MM.1S (cell line): ENCODE measurements around the gene LRRC37A2.
"Not testable (repeated sequence)": the region's sequence is repeated elsewhere in the genome, so short reads cannot be mapped to it uniquely, and the experiment has no call there.

Experiments used
- DNase-seq: peaks from one replicate; pipeline ENCODE4 v3.0.0-alpha.2; 2015
- H2AFZ ChIP-seq: fragments of 300-600 bp; sonication (generic); 2 replicates; pipeline ENCODE4 v1.6.0; 2016; ENCODE audit warnings: antibody characterized with exemption, low read length
- H3F3A ChIP-seq: fragments of 300-600 bp; sonication (generic); 2 replicates; pipeline ENCODE4 v1.6.1; 2016; ENCODE audit warnings: mild to moderate bottlenecking, antibody characterized with exemption, low read length, moderate library complexity, mixed read lengths; ENCODE audit not compliant: insufficient read depth
- H3K27ac ChIP-seq: fragments of 300-600 bp; sonication (generic); 2 replicates; pipeline ENCODE4 v1.5.1; 2016; ENCODE audit warnings: mild to moderate bottlenecking, low read length
- H3K27me3 ChIP-seq: fragments of 300-600 bp; sonication (generic); replicated peaks from 2 replicates; pipeline ENCODE4 v1.6.0; 2016; ENCODE audit warnings: low read length; ENCODE audit not compliant: insufficient read depth
- H3K36me3 ChIP-seq: fragments of 300-600 bp; sonication (generic); replicated peaks from 2 replicates; pipeline ENCODE4 v1.6.1; 2016; ENCODE audit warnings: mild to moderate bottlenecking, low read length, mixed read lengths; ENCODE audit not compliant: insufficient read depth
- H3K4me1 ChIP-seq: fragments of 300-600 bp; sonication (generic); 2 replicates; pipeline ENCODE4 v1.6.1; 2016; ENCODE audit warnings: low read length, mixed read lengths
- H3K4me2 ChIP-seq: fragments of 300-600 bp; sonication (generic); 2 replicates; pipeline ENCODE4 v1.6.0; 2016; ENCODE audit warnings: low read depth, low read length
- H3K4me3 ChIP-seq: fragments of 300-600 bp; sonication (generic); 2 replicates; pipeline ENCODE4 v1.5.1; 2016; ENCODE audit warnings: low read length, mixed read lengths
- H3K79me2 ChIP-seq: fragments of 300-600 bp; sonication (generic); 2 replicates; pipeline ENCODE4 v1.6.1; 2016; ENCODE audit warnings: mixed run types, low read length, mixed read lengths
- H3K9ac ChIP-seq: fragments of 300-600 bp; sonication (generic); 2 replicates; pipeline ENCODE4 v1.6.1; 2016; ENCODE audit warnings: low read length, mixed read lengths
- H3K9me2 ChIP-seq: fragments of 300-600 bp; sonication (generic); replicated peaks from 2 replicates; pipeline ENCODE4 v1.6.1; 2016; ENCODE audit warnings: mild to moderate bottlenecking, low read length, mixed read lengths; ENCODE audit not compliant: insufficient read depth
- H3K9me3 ChIP-seq: fragments of 300-600 bp; sonication (generic); replicated peaks from 2 replicates; pipeline ENCODE4 v1.6.1; 2016; ENCODE audit warnings: mild to moderate bottlenecking, low read length, mixed read lengths; ENCODE audit not compliant: insufficient read depth
- H4K20me1 ChIP-seq: fragments of 300-600 bp; sonication (generic); 2 replicates; pipeline ENCODE4 v1.6.1; 2016; ENCODE audit warnings: mild to moderate bottlenecking, low read length, moderate library complexity, mixed read lengths; ENCODE audit not compliant: insufficient read depth

LRRC37A2 gene

DNA sequence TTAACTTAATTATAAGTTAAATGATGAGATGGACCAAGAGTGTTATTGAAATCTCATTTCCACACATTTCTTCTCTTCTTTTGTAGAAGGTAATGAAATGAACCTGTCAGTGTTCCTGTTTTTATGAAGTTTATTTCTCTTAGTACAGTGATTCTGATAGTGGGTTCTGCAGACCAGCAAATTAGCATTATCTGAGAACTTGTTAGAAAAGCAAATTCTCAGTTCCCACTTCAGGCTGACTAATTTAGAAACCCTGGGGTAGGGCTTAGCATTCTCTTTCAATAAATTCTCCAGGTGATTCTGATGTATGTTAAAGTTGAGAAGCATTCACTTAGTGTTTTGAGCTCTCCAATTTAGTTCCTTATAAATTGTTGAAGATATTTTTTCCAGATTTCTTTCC lies 90.9 kb downstream of the LRRC37A2 start:
- not testable (repeated sequence) for H3K9ac ChIP-seq, H3K4me1 ChIP-seq, H3F3A ChIP-seq, H3K4me3 ChIP-seq, H3K27ac ChIP-seq, H3K79me2 ChIP-seq, H3K4me2 ChIP-seq, H4K20me1 ChIP-seq, H2AFZ ChIP-seq, H3K36me3 ChIP-seq, H3K9me3 ChIP-seq, H3K27me3 ChIP-seq, H3K9me2 ChIP-seq, DNase-seq
